GM21528 (cell line): ENCODE results near the gene ZBTB7C.

Experiments
- ATAC-seq: cut with Tn5 transposase; IDR thresholded peaks from one replicate; pipeline ENCODE4 v1.9.1; 2021; ENCODE audit warnings: mild to moderate bottlenecking, moderate library complexity; ENCODE audit not compliant: unreplicated experiment, low FRiP score

The ZBTB7C gene

GRCh38 chr18:48393170-48393569, 16.0 kb downstream of the ZBTB7C start:
- no peak for ATAC-seq

DNA sequence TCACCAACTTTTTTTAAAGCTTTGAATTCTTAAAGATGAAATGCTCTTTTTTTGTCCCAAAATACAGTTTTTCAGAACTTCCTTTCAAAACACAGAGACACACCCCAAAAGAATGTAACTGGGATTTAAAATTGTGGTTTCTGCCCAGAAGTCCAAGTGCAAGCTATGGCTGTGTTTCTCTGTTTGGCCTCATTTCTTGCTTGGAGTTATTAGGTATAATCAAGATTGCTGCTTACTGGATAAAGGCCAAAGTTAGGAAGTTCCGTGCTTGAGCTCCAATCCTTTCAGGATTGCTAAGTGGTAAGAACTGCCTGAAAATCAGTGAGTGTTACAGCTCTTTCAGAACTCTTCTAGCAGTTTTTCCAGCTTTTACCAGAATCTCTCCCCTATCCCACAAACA, 16.9 kb downstream of the ZBTB7C start:
- ATAC-seq, result no peak

DNA sequence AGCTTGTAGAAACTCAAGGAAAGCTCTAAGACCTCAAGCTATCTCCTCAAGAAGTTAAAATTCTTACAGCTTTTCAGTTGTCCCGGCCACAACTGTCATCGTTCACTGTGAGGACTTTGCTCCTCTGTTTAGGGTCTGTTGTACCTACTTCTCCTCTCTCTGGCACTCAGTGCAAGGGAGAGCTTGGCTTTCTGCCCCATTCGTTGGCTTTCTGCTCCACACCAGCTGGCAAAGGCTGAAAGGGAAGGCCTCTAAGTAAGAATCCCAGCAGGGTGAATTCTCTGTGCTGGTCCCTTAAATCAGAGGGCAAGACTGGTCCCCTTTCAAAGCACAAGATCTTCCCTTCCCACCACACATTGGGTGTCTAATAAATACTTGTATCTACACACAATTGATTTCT, 17.3 kb downstream of the ZBTB7C start:
- ATAC-seq, result no peak

DNA sequence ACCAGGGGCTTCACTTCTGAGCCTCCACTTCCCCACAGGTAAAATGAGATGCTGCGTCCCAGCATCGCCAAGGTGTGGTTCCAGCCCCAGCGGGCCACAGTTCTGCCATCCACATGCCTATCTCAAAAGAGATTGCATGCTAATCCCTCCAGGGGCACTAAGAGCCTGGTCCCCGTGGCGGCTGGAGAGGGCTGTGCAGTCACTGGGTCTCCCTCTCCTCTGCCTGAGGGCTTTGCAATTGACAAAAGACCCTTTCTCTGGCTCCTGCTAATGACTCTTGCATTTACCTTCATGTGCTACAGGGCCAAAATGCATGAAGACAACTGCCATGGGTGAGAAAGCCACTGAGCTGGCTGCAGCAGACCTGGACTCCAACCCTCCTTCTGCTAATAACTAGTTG, 18.5 kb downstream of the ZBTB7C start:
- no peak for ATAC-seq

DNA sequence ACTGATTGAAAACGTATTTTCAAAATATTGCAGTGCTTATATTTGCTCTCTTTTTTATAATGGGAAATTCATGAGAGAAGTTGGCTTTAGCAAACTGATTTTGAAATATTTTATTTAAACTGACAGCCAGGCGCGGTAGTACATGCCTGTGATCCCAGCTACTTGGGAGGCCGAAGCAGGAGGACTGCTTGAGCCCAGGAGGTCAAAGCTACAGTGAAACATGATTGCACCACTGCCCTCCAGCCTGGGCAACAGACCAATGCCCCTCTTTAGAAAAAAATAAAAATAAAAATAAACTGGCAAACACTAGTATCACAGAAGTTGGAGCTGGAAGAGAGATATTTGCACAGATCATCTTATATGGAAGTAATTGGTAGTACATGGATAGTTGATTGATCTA, 20.7 kb downstream of the ZBTB7C start:
- ATAC-seq, result no peak

- ATAC-seq, result no peak
Observed at GRCh38 chr18:48387300-48387699, 21.9 kb downstream of the ZBTB7C start.

- ATAC-seq, result no peak
Observed at GRCh38 chr18:48385596-48385995, 23.6 kb downstream of the ZBTB7C start.

DNA sequence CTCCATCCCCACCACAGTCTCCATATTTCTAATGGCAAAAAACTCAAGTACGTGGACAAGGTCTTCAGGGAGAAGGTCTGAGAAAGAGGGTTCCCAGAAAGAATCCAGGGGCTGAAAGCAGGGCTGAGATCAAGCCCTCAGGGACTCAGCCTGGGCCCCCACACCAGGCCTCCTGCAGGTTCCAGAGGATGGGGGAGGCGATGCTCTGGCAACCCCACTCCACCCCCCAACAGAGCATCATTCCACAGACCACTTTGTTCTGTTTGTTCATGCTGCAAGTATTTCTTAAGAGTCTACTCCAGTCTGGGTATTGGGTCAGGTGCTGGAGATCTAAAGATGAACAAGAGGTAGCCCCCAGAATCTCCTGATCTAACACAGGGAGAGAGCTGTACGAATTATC, 32.2 kb downstream of the ZBTB7C start:
- ATAC-seq, result no peak

- no peak for ATAC-seq
Observed at GRCh38 chr18:48376406-48376805, 32.8 kb downstream of the ZBTB7C start.

DNA sequence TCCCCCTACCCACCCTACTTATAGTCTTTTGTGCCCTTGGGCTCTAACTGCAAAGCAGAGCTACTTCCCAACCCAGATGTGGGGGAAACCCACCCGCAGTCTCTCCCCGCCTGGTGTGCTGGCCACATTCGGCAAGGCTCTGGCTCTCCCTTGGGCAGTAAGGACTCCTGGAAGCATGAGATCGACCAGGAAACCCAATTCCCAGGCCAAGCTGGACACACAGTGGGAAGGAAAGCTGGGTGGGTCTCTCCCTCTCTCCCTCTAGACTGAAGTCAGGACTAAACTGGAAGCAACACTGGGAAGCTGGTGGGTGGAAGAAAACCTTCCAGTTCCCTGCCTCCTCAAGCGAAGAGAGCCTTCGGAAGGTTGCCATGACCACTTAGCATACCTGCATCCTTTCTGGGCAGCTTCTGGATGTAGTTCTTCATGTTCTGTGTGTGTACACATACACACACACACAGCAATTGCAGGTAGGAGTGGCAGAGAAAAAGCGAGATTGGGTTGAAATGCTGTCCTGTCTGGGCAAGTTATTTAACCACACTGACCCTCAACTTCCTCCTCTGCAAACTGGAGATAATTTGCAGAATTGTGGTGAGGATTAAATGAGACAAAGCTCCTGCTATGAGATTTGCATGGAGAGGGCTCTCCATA, 33.9 kb downstream of the ZBTB7C start:
- no peak for ATAC-seq

DNA sequence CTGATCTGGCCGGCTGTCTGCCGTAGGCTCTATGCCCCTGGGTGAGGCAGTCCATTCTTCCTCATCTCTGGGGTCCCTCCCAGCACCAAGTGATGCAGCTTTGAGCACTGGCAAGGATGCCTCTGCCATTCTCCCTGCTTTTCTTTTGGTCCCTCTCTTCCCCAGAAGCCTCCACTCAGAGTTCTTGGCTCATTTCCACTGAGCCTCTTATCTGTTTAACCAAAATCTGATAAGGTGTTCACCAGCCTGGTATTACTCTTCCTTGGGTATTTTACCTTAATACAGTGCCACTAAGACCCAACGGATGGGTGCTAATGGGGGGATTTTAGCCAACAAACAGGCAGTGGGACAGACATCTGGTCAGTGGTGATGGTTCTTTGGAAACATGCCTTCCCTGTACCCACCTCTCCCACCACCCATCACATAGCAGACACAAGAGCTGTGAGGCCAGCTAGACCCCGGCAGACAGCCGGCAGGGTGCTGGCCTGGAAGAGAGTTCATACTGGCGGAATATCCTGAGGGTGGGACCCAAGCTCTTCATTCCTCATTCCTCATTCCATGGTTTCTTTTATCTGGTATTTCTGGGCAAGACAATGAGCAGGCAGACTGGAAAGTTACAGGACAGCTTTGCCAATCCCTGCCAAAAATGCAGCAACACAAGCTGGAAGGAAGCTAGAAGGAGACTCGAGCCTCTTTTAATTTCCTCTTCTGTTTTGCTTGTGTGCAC, 34.6 kb downstream of the ZBTB7C start:
- no peak for ATAC-seq

GRCh38 chr18:48371854-48372602, 37.2 kb downstream of the ZBTB7C start:
- ATAC-seq, result no peak

- no peak for ATAC-seq
Observed at GRCh38 chr18:48367557-48367956, 41.6 kb downstream of the ZBTB7C start.

DNA sequence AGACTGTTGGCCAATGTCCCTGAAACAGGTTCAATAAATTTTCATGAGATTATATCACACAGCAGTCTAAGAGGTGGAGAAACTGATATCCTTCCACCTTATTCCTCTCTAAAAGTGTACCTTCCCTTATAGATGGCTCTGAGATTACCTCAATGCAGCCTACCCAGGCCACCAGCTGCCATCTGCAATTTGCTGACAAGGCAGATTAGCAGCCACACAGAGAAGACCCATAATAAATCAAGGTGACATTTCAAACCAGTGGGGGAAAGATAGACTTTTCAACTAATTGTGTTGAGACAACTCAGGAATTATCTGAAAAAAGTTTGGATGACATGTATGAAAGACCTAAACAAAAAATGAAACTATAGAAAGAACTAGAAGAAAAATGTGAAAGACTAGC, 43.2 kb downstream of the ZBTB7C start:
- no peak for ATAC-seq

DNA sequence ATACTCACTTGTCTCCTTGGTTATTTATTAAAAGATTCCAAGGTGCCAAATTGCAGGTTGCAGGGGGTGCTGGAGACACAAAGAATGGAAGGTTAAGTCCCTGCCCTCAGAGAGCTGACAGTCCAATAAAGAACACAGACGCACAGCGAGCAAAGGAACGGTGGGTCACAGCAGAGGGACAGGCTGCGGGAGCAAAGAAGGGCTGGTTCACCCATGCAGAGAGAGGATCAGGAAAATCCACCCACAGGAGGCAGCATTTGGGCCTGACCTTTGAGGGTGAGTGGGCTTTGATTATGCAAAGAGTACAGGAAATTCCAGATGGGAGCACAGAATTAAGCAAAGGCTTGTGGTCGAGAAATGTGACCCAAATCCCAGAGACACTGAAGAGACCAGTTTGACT, 45.0 kb downstream of the ZBTB7C start:
- no peak for ATAC-seq

DNA sequence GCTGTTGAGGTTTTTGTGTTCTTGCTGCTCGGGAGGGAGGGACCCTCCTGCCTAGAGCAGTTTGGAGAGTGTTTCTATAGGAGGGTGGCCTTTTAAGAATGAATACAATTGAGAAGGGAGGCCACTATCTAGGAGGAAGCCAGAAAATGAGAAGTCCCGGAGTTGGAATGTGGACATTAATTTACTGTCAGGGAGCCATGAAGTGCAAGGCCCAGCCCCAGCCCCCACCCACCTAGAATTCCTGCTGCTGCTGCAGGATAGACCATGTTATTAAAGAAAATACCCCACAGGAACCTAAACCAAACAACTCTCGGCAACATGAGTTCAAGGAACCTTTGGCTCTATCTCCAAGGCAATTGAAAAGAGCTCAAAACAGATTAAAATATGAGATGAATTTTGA, 46.0 kb downstream of the ZBTB7C start:
- no peak for ATAC-seq

- no peak for ATAC-seq
Observed at GRCh38 chr18:48361801-48362200, 47.4 kb downstream of the ZBTB7C start.

- no peak for ATAC-seq
Observed at GRCh38 chr18:48360376-48361021, 48.7 kb downstream of the ZBTB7C start.

- ATAC-seq, result no peak
Observed at GRCh38 chr18:48359626-48360025, 49.6 kb downstream of the ZBTB7C start.

GRCh38 chr18:48358868-48359267, 50.3 kb downstream of the ZBTB7C start:
- no peak for ATAC-seq
